HG02798 (cell line): Measurements from ENCODE around the gene TAOK3.

Source experiments
- ATAC-seq: cut with Tn5 transposase; IDR thresholded peaks from one replicate; pipeline ENCODE4 v1.9.1; 2021; ENCODE audit warnings: mild to moderate bottlenecking; ENCODE audit not compliant: unreplicated experiment, poor library complexity

Gene TAOK3

DNA sequence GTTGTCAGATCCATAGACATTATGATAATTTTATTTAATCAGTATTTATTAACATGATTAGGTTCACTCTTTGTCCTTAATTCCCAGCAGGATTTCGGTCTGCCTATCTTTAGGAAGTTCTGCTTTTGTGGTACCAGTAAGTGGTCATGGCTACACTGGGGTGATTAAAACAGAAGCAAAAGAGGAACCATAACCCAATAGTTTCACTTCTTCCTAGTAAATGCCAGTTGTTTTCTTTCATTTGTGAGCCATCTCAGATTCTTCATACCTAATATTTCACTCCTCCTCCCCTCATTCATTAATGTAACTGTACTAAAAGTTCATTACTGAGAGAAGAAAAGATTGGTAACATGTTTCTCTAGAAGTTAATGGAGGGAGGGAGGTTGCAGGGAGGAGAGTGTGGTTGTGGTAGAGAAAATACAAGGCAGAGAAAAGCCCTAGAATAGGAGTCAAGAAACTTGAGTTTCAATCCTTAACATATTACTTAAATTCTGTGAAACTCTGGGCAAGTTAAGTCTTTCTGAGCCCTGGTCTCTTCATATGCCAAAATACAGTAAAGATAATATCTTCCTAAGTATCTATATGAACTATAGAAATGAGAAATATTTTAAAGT, 135.5 kb downstream of the TAOK3 start:
- ATAC-seq: peak; percentile 85

DNA sequence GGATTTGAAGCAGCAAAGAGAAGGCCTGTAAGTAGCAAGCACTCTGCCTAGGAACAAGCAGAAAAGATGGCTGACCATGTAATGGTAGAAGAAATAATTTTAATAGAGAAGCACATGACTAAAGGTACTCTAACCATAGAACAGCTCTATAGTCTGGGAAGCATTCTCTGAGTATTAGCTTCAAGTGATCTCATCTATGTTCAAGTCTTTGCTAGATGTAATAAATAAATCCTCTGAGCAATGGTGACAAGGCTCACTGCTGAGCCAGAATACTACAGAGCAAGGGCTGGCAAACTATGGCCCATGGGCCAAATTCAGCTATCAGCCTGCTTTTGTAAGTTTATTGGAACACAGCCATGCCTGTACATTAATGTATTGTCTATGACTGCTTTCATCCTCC, 152.0 kb downstream of the TAOK3 start:
- no peak for ATAC-seq

DNA sequence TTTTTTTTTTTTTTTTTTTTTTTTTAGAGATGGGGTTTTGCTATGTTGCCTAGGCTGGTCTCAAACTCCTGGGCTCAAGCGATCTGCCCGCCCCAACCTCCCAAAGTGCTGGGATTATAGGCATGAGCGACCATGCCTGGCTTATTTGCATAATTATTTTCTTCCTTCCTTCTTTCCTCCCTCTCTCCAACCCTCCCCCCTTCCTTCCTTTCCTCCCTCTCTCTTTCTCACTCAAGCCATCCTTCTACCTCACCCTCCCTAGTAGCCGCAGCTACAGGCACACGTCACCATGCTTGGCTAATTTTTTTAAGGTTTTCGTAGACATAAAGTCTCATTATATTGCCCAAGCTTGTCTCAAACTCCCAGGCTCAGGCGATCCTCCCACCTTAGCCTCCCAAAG, 152.9 kb downstream of the TAOK3 start:
- no peak for ATAC-seq

DNA sequence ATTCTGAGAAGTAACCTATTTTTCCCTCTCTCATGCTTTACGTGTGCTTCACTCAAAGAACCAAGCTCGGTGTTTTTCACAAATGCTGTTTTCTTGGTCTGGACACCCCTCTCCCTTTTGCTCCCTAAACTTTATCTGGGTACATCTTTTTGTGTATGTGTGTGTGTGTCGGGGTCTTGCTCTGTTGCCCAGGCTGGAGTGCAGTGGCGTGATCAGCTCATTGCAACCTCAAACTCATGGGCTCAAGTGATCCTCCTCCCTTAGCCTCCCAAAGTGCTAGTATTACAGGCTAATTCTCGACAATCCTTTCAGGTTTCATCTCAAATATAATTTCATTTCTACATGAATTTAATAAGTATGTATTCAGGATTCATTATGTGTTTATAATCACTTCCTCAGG, 153.6 kb downstream of the TAOK3 start:
- no peak for ATAC-seq

DNA sequence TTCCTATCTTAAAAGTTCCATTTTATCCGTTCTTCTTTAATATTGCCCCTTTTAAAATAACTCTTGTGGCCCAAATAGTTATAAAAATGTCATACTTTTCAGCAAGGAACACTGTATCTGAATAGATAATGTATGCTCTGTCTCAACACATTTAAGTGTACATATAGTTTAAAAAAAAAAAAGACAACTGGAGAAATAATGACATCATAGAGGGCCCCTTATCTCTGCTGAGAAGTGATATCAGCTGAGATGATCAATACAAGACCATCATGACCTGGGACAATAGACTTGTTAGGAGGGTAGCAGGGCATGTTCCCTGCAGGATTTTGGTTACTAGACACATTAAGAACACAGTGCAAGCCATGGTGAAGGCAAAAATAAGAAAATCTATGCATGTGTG, 159.3 kb downstream of the TAOK3 start:
- no peak for ATAC-seq

DNA sequence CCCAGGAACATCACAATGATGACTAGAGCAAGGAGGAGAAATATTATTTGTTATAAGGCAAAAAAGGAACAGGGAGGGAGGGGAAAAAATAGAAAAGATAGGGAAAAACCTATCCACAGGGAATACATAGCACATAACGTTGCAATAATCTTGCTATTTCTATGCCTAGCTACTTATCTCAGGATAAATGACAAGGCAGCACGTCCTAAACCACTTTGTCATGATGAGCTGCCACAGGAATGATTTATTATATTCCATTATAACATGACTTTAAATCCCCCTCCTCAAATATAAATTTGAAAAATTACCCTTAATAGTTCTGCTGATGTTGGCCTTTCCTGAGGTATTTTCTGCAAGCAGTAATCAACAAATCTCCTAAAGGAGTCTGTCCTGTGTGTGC, 160.1 kb downstream of the TAOK3 start:
- ATAC-seq: no peak

DNA sequence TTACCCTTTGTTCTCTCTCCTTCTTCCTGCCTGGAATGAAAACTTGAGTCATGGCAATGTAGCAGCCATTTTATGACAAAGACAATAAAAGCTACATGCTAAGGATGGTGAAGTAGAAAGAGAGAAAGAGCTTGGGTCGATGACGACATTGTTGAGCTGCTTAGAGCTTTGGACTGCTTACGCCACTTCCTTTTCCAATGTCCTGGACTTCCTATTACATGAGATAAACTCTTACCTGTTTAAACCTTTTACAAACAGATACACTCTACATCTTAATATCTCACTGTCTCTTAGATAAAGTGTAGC, 166.6 kb downstream of the TAOK3 start:
- ATAC-seq: no peak

DNA sequence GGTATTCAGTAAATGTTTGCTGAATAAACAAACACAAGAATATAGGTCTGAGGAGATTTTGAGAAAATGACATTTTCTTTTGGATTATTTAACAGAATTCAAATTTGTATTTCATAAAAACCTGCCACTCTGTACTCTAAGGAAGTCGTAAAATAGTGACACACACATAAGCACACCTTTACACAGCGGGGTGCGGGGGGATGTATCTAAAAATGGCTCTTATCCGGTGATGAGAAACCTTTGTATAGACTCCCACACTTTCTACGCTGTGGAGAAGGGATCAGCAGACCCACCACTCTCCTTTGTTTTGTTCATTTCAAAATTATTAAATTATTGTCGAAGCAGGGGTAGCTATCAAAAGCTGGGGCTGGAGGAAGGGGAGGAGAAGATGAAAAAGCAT, 178.7 kb downstream of the TAOK3 start:
- ATAC-seq: no peak

DNA sequence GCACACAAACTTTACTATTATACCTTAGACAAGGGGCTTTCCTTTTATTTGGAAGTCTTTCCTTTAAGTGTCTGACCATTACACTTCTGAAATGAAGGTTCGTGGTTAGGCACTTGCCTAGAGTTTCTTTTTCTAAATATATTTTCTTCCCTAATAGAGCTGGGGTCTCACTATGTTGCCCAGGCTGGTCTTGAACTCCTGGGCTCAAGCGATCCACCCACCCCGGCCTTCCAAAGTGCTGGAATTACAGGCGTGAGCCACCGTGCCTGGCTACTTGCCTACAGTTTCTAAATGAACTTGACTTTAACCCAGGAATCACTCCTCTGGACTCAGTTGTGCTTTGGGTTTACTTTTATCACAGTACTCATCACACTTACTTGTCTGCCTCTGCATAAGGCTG, 179.2 kb downstream of the TAOK3 start:
- no peak for ATAC-seq

DNA sequence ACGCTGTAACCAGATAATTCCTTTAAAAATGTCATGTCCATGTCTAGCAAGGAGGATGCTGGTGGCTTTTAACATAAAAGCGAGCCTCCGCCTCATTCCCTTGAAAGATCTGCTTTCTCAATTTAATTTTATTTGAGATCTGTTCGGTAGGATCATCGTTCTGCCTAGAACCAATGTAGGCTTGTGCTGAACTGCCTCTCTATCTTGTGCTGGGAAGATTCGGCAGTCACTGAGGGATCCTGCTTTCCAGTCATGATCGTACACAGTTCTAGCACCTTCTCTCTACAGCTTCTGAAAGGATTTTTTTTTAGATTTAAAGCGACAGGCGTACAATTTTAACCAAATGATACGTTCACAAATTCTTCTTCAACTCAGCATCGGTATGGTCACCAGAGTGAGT, 182.4 kb downstream of the TAOK3 start:
- ATAC-seq: no peak

DNA sequence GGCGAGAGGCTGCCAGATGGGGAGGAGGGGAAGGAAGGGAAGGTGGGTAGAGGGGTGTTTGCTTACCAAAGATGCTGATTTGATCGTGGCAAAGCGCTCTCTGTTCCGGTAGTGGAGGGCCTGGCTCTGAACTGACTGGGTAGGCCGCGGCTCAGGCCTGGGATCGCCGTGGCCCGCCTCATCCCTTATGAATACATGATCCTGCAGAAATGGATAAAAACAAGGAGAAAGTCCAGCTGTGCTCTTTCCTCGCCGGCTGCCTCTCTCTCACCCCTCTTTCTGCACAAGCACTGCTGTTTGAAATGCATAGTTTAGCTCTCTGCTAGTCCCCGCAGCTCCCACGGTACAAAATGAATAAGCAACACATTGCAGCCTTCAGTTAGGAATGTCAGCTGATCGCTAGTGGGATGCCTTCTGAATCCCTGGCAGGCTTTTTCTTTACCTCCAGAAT, 182.9 kb downstream of the TAOK3 start:
- ATAC-seq: no peak

DNA sequence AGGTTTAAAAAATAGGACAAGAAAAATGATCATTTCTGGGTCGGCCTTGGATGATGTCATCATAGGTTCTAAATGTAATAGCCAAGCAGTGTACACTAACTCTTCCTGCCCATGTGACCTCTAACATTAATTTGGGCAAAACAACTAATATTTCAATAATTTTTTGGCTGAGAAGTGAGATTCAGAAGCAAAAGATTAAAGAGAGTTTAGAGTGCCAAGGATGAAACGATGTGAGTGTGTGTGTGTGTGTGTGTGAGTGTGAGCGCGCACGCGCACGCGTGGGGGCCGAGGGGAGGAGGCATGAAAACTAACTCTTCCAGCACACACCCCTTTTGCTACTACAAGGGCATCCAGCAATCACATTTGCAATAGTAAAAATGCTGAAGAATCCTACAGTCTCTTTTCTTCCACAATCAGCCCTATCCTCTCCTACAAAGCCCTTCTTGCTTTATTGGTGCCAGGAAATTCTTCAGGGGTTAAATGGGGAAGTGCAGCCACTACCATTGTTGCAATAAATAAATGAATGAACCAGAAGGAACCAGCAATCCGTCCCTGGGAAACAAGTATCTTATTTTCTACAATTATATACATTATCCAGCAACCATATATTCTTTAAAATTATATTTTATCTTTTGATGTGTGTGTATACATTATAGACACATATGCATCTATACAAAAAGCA, 183.9 kb downstream of the TAOK3 start:
- no peak for ATAC-seq

DNA sequence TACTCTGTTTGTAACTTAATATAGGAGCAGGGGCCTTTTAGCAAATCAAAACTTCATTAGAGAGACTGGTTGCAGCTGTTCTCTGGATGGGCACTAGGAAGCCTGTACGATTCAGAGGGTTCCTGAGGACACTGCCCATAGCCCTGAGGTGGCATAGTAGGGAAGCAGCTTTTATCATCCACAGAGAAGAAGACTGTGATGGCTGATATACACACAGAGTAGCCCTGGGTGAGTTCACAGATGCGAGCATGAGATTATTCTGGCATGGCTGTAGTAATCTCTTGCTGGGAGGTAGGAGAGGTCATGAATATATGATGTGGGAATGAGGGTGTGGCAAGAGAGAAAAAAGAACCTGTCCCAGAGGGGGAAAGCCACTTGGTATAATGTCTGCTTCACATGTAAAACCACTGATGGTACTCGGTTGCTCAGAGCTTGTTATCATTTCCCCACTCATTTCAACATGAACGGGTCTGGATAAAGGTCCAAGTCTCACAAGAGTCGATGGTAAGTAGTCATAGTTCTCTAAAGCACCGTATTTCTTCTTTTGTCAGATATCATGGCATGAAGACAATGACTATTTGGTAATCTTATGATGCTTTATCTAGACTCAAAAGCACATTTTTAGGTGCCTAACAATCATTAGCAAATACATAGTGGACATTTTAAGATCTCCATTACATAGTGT, 184.8 kb downstream of the TAOK3 start:
- no peak for ATAC-seq

DNA sequence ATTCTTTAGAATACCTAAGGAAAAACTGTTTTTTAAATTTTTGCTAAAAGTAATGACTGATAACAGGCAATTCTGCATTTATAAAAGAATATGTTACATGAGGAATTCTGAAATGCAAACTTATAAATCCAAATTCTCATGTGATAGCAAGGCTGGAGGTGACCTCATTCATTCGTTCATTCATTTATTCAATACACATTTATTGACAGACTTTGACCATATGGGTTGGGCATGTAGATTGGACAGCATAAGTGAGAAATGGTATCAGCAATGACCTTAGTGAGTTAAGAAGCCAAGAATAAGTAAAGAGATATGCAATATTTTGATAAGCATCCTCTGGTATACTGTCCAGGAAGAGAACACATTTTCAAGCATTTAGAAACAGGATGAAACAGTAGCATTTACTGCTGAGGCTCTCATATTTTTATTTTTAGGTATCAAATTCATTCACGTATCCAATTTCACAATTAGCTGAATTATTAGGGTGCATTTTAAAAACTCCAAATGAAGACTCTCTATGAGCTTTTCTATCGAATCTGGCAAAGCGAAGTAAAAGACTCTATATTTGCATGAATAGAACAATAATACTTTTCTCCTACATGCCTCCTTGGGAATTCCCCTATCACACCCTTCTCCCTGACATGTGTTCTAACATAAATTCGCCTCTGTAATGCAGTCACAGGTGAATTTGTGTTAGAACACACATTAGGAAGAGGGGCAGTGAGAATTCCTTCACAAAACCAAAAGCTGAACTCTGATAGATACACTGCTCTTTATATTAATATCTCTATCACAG, 186.9 kb downstream of the TAOK3 start:
- no peak for ATAC-seq

DNA sequence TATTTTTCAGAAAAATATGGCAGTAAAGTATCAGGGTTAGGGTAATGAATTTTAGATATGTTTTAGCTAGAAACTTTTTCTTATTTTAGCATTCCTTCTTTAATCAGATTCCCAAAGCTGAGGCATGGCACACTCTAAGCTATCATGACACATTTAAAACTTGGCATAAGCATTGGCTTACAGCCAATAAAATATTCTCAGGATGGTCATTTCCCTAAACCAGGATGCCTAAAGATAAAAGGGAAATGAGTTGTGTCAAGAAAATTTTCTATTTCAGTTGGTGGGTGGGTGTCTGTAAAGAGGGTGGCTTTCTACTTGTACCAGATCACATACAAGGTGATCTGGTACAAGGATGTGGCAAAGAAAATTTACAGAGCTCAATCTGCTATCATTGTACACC, 189.0 kb downstream of the TAOK3 start:
- ATAC-seq: no peak

DNA sequence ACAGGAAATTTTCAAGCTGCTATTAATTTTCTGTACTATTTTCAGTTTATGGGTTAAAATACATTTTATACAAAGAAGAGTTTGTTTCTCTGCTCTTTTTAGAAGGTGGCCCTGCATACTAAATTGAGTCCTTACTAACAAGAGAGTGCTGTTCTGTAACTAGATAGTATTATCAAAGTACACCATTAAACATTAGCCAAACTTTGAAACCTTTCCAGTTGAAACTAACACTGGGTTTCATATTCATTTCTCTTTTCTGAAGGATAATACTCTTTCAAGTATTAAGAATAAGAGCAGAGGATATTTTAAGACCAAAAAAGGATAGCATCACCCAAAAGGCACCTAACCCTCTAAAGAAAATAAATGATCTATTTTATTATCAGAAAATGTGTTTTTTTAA, 189.6 kb downstream of the TAOK3 start:
- ATAC-seq: no peak

DNA sequence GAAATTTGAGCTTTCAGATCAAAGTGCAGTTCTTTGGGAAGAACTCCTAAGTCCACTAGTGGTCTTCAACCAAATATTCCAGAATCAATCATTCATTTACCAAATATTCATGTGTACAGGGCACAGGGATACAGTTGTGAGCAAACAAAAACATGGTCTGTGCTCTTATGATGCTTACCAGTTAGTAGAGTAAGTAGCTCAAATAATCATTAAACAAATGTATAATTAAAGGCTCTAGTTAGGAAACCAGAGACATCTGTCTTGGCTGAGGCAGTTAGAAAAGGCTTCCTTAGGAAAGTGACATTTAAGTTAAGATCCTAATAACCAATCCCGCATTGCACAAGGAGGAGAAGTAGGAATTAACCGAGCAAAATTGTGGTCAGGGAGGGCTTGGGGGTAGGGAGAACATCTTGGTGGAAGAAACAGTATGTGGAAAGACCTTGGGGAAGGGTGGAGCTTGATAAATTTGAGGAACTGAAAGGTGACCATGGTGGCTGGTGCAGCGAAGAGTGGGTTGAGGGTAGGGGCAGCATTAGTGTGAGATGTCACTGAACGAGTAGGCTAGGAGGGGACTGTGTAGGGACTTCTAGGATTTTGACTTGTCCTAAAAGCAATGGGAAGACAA, 196.8 kb downstream of the TAOK3 start:
- ATAC-seq: peak; percentile 83

DNA sequence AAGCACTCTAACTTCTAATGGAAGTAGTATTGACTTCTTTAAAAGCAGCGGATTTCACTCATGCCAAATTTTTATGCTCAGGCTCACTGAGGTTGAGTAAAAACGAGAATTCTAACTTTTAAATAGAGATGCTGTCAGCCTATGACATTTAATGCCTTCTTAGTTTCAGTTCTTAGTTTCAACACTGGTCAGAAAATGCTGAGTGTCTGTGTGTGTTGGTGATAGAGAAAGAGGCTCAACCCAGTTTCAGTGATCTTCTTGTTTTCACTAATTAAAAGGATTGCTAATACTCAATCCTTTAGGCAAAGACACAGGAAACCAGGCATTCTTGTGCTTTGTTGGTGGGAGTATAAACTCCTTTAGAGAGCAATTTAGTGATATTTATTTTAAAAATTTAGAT, 205.8 kb downstream of the TAOK3 start:
- ATAC-seq: peak; percentile 98

DNA sequence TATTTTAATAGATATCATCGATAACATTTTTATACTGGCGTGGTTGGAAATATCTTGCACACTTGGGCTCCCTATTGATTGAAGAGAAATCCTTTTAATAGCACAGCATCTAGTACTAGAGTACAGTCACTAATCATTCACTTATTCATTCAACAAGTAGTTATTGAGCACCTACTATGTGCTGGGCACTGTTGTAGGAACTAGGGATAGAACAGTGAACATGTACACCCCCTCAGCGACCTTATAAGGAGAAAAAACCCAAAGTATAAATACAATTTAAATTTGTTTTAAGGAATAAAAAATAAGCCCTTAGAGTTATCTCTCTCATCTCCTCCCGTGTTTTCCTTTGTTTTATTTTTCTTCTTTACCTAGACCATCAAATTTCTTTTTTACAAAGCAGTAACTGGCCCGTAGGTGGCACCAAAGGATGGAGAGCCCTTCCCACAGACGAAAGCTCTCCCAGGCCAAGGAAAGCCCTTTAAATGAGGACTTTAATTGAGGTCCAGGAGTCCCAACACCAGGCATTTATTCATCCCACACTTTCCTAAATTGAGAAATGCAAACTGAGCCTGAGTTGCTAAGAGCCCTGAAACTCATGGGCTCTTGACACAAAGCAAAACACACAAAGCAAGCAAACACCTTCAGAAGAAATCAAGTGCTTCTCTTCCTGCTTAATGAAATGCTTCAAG, 207.8 kb downstream of the TAOK3 start:
- no peak for ATAC-seq

DNA sequence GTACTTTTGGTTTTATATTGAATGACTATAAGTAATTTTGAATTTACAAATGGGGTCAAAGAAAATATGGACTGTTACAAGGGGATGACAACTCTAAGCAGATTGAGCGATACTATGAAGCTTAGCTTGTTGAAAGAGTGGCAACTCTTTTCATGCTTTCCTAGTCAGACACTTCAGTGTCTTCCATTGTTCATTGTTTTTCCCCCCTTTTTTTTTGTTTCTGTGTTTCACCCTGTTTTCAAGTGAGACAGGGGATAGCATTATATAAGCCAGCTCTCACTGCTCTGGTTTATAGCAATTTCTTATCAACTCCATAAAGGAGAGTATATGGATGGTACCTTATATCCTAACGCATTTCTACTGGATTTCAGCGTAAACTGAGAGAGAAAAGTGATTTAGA, 212.2 kb downstream of the TAOK3 start:
- no peak for ATAC-seq
